PC-3 (cell line): ENCODE data around the gene GRWD1.
A peak's percentile ranks its signal among the peaks of the same experiment; 100 is the strongest.

ENCODE experiments used
- EZH2 ChIP-seq: fragments of 300-600 bp; sonication (generic); IDR thresholded peaks from one replicate; pipeline ENCODE4 v1.6.1; 2017; ENCODE audit warnings: antibody characterized with exemption, mild to moderate bottlenecking, low read length; ENCODE audit not compliant: unreplicated experiment
- EZH2phosphoT487 ChIP-seq: fragments of 300-600 bp; sonication (generic); IDR thresholded peaks from 2 replicates; pipeline ENCODE4 v1.6.1; 2018; ENCODE audit warnings: mild to moderate bottlenecking, antibody characterized with exemption, low read length, borderline replicate concordance
- TF ChIP-seq, protein P1 (sequence below): fragments of 300-600 bp; sonication (generic); conservative IDR thresholded peaks from 2 replicates; pipeline ENCODE4 v1.5.1; 2017; ENCODE audit warnings: antibody characterized with exemption, low read depth, mild to moderate bottlenecking, low read length

DNA sequence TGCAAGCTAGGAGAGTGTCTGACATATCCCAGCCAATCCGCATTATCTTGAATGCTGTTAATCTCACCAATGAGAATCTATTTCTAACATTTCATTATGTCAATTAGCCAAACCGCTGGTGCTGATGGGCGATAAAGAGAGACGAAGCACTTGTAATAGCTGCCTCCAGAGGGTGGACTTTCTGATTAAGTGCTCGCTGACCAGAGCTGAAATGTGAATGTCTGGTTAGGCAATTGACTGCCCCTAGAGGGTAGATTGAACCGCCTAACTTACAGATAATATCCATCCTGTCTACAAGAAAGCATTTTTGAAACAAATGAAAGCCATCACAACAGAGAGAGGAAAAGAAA, 552 bp upstream of the GRWD1 start:
- TF ChIP-seq, protein P1, sequence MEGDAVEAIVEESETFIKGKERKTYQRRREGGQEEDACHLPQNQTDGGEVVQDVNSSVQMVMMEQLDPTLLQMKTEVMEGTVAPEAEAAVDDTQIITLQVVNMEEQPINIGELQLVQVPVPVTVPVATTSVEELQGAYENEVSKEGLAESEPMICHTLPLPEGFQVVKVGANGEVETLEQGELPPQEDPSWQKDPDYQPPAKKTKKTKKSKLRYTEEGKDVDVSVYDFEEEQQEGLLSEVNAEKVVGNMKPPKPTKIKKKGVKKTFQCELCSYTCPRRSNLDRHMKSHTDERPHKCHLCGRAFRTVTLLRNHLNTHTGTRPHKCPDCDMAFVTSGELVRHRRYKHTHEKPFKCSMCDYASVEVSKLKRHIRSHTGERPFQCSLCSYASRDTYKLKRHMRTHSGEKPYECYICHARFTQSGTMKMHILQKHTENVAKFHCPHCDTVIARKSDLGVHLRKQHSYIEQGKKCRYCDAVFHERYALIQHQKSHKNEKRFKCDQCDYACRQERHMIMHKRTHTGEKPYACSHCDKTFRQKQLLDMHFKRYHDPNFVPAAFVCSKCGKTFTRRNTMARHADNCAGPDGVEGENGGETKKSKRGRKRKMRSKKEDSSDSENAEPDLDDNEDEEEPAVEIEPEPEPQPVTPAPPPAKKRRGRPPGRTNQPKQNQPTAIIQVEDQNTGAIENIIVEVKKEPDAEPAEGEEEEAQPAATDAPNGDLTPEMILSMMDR: peak; percentile 58
- TF ChIP-seq EZH2 (no peak), EZH2phosphoT487 (no peak)
